ENCODE measurements around the gene YIF1A.

YIF1A gene

GRCh38 chr11:66247801-66248200 is 41.1 kb downstream of the YIF1A start:
- DNase-seq (ENCODE audit: low read depth in 1 of 2, low spot score in 1 of 2) = no peak

GRCh38 chr11:66247295-66247694 is 41.6 kb downstream of the YIF1A start:
- no peak for DNase-seq (ENCODE audit: low read depth in 1 of 2, low spot score in 1 of 2)

GRCh38 chr11:66243782-66244535 is 45.0 kb downstream of the YIF1A start:
- no peak for DNase-seq (ENCODE audit: low read depth in 1 of 2, low spot score in 1 of 2)

GRCh38 chr11:66242095-66242765 is 46.7 kb downstream of the YIF1A start:
- DNase-seq (ENCODE audit: low read depth in 1 of 2, low spot score in 1 of 2) = no peak

- DNase-seq (ENCODE audit: low read depth in 1 of 2, low spot score in 1 of 2) = no peak
Observed at GRCh38 chr11:66240781-66241136, 48.2 kb downstream of the YIF1A start.

GRCh38 chr11:66239998-66240780 is 48.8 kb downstream of the YIF1A start:
- DNase-seq (ENCODE audit: low read depth in 1 of 2, low spot score in 1 of 2) = no peak

- no peak for DNase-seq (ENCODE audit: low read depth in 1 of 2, low spot score in 1 of 2)
Observed at GRCh38 chr11:66239511-66239910, 49.4 kb downstream of the YIF1A start.

GRCh38 chr11:66238786-66239413 is 50.0 kb downstream of the YIF1A start:
- DNase-seq (ENCODE audit: low read depth in 1 of 2, low spot score in 1 of 2) = no peak

- no peak for DNase-seq (ENCODE audit: low read depth in 1 of 2, low spot score in 1 of 2)
Observed at GRCh38 chr11:66237867-66238266, 51.1 kb downstream of the YIF1A start.

GRCh38 chr11:66235141-66235540 is 53.8 kb downstream of the YIF1A start:
- DNase-seq (ENCODE audit: low read depth in 1 of 2, low spot score in 1 of 2) = no peak
